ENCODE measurements around the gene KAZALD1. TPM values are rescaled to one million over a fixed set of nuclear protein-coding genes. Genes with fewer than 3 reads are reported as not detected.

Gene KAZALD1
- total RNA-seq, 1 donor from 2014 or later: 1.3 TPM

DNA sequence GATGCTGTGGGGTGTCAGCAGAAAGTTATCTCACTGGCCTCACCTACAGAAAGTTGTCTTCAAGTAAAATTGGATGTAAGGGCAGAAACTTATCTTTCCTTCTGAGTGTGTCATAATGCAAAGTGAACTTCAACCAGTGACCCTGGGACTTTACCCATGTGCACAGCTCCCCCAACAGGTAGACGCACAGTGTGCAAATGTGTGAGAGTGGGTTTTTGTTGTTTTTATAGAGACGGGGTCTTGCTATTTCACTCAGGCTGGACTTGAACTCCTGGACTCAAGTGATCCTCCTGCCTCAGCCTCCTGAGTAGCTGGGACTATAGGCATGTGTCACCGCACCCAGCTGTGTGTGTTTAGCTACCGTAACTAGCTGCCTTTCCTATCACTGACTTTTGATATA lies 6.4 kb upstream of the KAZALD1 start:
- H3K27ac Mint-ChIP-seq: no peak overlapping the region
- H3K27me3 Mint-ChIP-seq: peaks cover 30% of the 10 kb centered on the region

GRCh38 chr10:101056365-101057151 lies 5.2 kb upstream of the KAZALD1 start:
- H3K36me3 Mint-ChIP-seq (ENCODE audit: insufficient read depth): no peaks in the 10 kb centered on the region
- TF ChIP-seq, protein P1, sequence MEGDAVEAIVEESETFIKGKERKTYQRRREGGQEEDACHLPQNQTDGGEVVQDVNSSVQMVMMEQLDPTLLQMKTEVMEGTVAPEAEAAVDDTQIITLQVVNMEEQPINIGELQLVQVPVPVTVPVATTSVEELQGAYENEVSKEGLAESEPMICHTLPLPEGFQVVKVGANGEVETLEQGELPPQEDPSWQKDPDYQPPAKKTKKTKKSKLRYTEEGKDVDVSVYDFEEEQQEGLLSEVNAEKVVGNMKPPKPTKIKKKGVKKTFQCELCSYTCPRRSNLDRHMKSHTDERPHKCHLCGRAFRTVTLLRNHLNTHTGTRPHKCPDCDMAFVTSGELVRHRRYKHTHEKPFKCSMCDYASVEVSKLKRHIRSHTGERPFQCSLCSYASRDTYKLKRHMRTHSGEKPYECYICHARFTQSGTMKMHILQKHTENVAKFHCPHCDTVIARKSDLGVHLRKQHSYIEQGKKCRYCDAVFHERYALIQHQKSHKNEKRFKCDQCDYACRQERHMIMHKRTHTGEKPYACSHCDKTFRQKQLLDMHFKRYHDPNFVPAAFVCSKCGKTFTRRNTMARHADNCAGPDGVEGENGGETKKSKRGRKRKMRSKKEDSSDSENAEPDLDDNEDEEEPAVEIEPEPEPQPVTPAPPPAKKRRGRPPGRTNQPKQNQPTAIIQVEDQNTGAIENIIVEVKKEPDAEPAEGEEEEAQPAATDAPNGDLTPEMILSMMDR (IDR thresholded peaks at IDR 0.05; ENCODE audit: unreplicated experiment): no peak
- no peak for DNase-seq (ENCODE audit: low spot score, unreplicated experiment)
- H3K27me3 Mint-ChIP-seq: peaks cover 19% of the 10 kb centered on the region
- no peak overlapping the region for H3K4me3 Mint-ChIP-seq (ENCODE audit: low read depth)
- peaks cover 9% of the 10 kb centered on the region for H3K4me1 Mint-ChIP-seq (ENCODE audit: low read depth)
- no peaks in the 10 kb centered on the region for H3K9me3 Mint-ChIP-seq (ENCODE audit: low read depth)
- no peak overlapping the region for H3K27ac Mint-ChIP-seq

More for the DNA sequence above, 6.4 kb upstream of the KAZALD1 start:
- Mint-ChIP-seq H3K4me1 (ENCODE audit: low read depth) (peaks cover 16% of the 10 kb centered on the region), H3K4me3 (ENCODE audit: low read depth) (no peak overlapping the region), H3K9me3 (ENCODE audit: low read depth) (no peaks in the 10 kb centered on the region), H3K36me3 (ENCODE audit: insufficient read depth) (no peaks in the 10 kb centered on the region)
- TF ChIP-seq, protein P1 (IDR thresholded peaks at IDR 0.05; ENCODE audit: unreplicated experiment): peak; percentile 29
- no peak for DNase-seq (ENCODE audit: low spot score, unreplicated experiment)

- H3K27ac Mint-ChIP-seq: peak overlapping the region; percentile 97
- peak; percentile 78 for DNase-seq (ENCODE audit: low spot score, unreplicated experiment)
- H3K4me3 Mint-ChIP-seq (ENCODE audit: low read depth): peak overlapping the region; percentile 96
- H3K27me3 Mint-ChIP-seq: peaks cover 29% of the 10 kb centered on the region
- no peaks in the 10 kb centered on the region for H3K9me3 Mint-ChIP-seq (ENCODE audit: low read depth)
- H3K36me3 Mint-ChIP-seq (ENCODE audit: insufficient read depth): no peaks in the 10 kb centered on the region
- TF ChIP-seq, protein P1 (IDR thresholded peaks at IDR 0.05; ENCODE audit: unreplicated experiment): peak; percentile 91
- peaks cover 14% of the 10 kb centered on the region for H3K4me1 Mint-ChIP-seq (ENCODE audit: low read depth)
These were observed 1.5 kb upstream of the KAZALD1 start for GRCh38 chr10:101060036-101060950.

- TF ChIP-seq, protein P1 (IDR thresholded peaks at IDR 0.05; ENCODE audit: unreplicated experiment): no peak
- Mint-ChIP-seq H3K27me3 (peaks cover 37% of the 10 kb centered on the region), H3K4me1 (ENCODE audit: low read depth) (peaks cover 16% of the 10 kb centered on the region), H3K9me3 (ENCODE audit: low read depth) (no peaks in the 10 kb centered on the region), H3K27ac (peak overlapping the region; percentile 97), H3K36me3 (ENCODE audit: insufficient read depth) (no peaks in the 10 kb centered on the region), H3K4me3 (ENCODE audit: low read depth) (peak overlapping the region; percentile 96)
- DNase-seq (ENCODE audit: low spot score, unreplicated experiment): peak; percentile 91
These were observed 702 bp upstream of the KAZALD1 start for GRCh38 chr10:101060951-101061623.

Data from progenitor cell of endocrine pancreas (in vitro differentiated cells).